MCF 10A (cell line): ENCODE results near the gene LTBP3. TPM values are rescaled to one million over a fixed set of nuclear protein-coding genes. Genes with fewer than 3 reads are reported as not detected.

Experiments used
- BruUV-seq: library from RNA; stranded (reverse); fragments of 400-500 nt; replicated peaks from 2 replicates; lab custom pipeline; 2021; lab: Mats Ljungman, UMichigan
- CTCF ChIA-PET: fragments of 300-600 bp; sonication (Branson Sonifier 250); formaldehyde crosslinking; extraction: SDS; loops from one replicate; lab custom pipeline; 2021; ENCODE audit warnings: antibody characterized with exemption, inconsistent platforms; lab: Yijun Ruan, JAX
- POLR2A ChIA-PET: fragments of 300-600, 350-650 bp; sonication (Branson Sonifier 250); formaldehyde crosslinking; extraction: SDS; loops from one replicate; lab custom pipeline; 2020; ENCODE audit warnings: antibody characterized with exemption, inconsistent platforms; lab: Yijun Ruan, JAX
- DNase-seq: peaks from one replicate; pipeline ENCODE4 v3.0.0-alpha.2; 2018; ENCODE audit not compliant: unreplicated experiment
- H3K27ac Mint-ChIP-seq: one replicate; pipeline ENCODE4 v1.8.0; 2022; ENCODE audit warnings: mild to moderate bottlenecking, low read depth, mixed read lengths; ENCODE audit not compliant: unreplicated experiment
- H3K27me3 Mint-ChIP-seq: one replicate; pipeline ENCODE4 v1.8.0; 2022; ENCODE audit warnings: mixed read lengths; ENCODE audit not compliant: insufficient read depth, unreplicated experiment
- H3K36me3 Mint-ChIP-seq: one replicate; pipeline ENCODE4 v1.8.0; 2022; ENCODE audit warnings: mild to moderate bottlenecking, moderate library complexity, mixed read lengths; ENCODE audit not compliant: insufficient read depth, unreplicated experiment
- H3K4me1 Mint-ChIP-seq: one replicate; pipeline ENCODE4 v1.8.0; 2022; ENCODE audit warnings: mixed read lengths; ENCODE audit not compliant: insufficient read depth, unreplicated experiment
- H3K4me3 Mint-ChIP-seq: one replicate; pipeline ENCODE4 v1.8.0; 2022; ENCODE audit warnings: mild to moderate bottlenecking, moderate library complexity, mixed read lengths; ENCODE audit not compliant: unreplicated experiment
- H3K9me3 Mint-ChIP-seq: one replicate; pipeline ENCODE4 v1.8.0; 2022; ENCODE audit warnings: mixed read lengths; ENCODE audit not compliant: unreplicated experiment
- CTCF ChIP-seq: fragments of 200-600 bp; IDR thresholded peaks from one replicate; pipeline ENCODE4 v1.8.0; 2022; ENCODE audit warnings: antibody characterized with exemption, mild to moderate bottlenecking; ENCODE audit not compliant: unreplicated experiment
- intact Hi-C: fragments of 100-400 bp; cut with micrococcal nuclease; formaldehyde crosslinking; loops from 2 replicates; pipeline ENCODE4 v1.14.1; 2022
- total RNA-seq: library from RNA; stranded (reverse); gene quantifications from 2 replicates; pipeline ENCODE4 v1.2.3, GENCODE V29; 2022

LTBP3 gene
- total RNA-seq, 1 experiment from 2014 or later = 10.6 TPM

GRCh38 chr11:65560555-65561418, 2.6 kb upstream of the LTBP3 start:
- DNase-seq = peak; percentile 48
- intact Hi-C loops = no loop called here
- peaks cover 38% of the 10 kb centered on the region for H3K4me1 Mint-ChIP-seq
- no peaks in the 10 kb centered on the region for H3K9me3 Mint-ChIP-seq
- no peak for TF ChIP-seq CTCF
- ChIA-PET POLR2A (interaction anchor here (0.7 to 3.2 kb wide), 7 partner anchors 9 to 828 kb away, joined by 3 to 24 read pairs (median 10); partner anchors contain the start of genes EHBP1L1, FAM89B and ZNRD2), CTCF (interaction anchor here (0.6 to 5.5 kb wide), 5 partner anchors 9 to 577 kb away, joined by 4 to 35 read pairs (median 10); partner anchors contain the start of gene FAM89B)
- H3K27ac Mint-ChIP-seq = peak overlapping the region; percentile 59
- no peaks in the 10 kb centered on the region for H3K36me3 Mint-ChIP-seq
- BruUV-seq = no TSS peak
- H3K4me3 Mint-ChIP-seq = no peak overlapping the region
- no peaks in the 10 kb centered on the region for H3K27me3 Mint-ChIP-seq

- no peaks in the 10 kb centered on the region for H3K36me3 Mint-ChIP-seq
- peak; percentile 85 for DNase-seq
- intact Hi-C loops = no loop called here
- no peak for TF ChIP-seq CTCF
- H3K27ac Mint-ChIP-seq = peak overlapping the region; percentile 59
- POLR2A ChIA-PET = interaction anchor here (0.5 to 3.2 kb wide), 12 partner anchors 10 to 829 kb away, joined by 3 to 24 read pairs (median 4); partner anchors contain the start of genes EHBP1L1, FAM89B, MALAT1 and PCNX3
- H3K4me3 Mint-ChIP-seq = no peak overlapping the region
- no TSS peak for BruUV-seq
- CTCF ChIA-PET = interaction anchor here (2.5 to 5.5 kb wide), 3 partner anchors 8 to 19 kb away, joined by 10 to 35 read pairs (median 17); partner anchors contain the start of gene FAM89B
- no peaks in the 10 kb centered on the region for H3K9me3 Mint-ChIP-seq
- H3K27me3 Mint-ChIP-seq = no peaks in the 10 kb centered on the region
- peaks cover 45% of the 10 kb centered on the region for H3K4me1 Mint-ChIP-seq
Measured at GRCh38 chr11:65559951-65560537, 1.9 kb upstream of the LTBP3 start.

- intact Hi-C loops = no loop called here
- Mint-ChIP-seq H3K9me3 (no peaks in the 10 kb centered on the region), H3K27me3 (no peaks in the 10 kb centered on the region), H3K4me3 (no peak overlapping the region), H3K27ac (no peak overlapping the region), H3K36me3 (no peaks in the 10 kb centered on the region), H3K4me1 (peaks cover 47% of the 10 kb centered on the region)
- ChIA-PET CTCF (interaction anchor here (2.5 to 5.5 kb wide), 3 partner anchors 8 to 19 kb away, joined by 10 to 35 read pairs (median 17); partner anchors contain the start of gene FAM89B), POLR2A (interaction anchor here (0.5 to 3.2 kb wide), 11 partner anchors 10 to 258 kb away, joined by 3 to 24 read pairs (median 5); partner anchors contain the start of genes EHBP1L1, FAM89B, MALAT1 and PCNX3)
- no peak for TF ChIP-seq CTCF
- DNase-seq = no peak
- no TSS peak for BruUV-seq
Measured at GRCh38 chr11:65559535-65559934, 1.4 kb upstream of the LTBP3 start.
